HUES64 (cell line): ENCODE data around the gene BCL6B.

Source experiments
- H3K27ac ChIP-seq: 2 replicates; pipeline ENCODE4 v1.7.0; 2013; ENCODE audit warnings: low read depth, low read length, inconsistent platforms
- H3K27me3 ChIP-seq: 2 replicates; pipeline ENCODE4 v1.6.1; 2013; ENCODE audit warnings: mild to moderate bottlenecking, low read length; ENCODE audit not compliant: insufficient read depth
- H3K36me3 ChIP-seq: 2 replicates; pipeline ENCODE4 v1.6.1; 2013; ENCODE audit warnings: mild to moderate bottlenecking, low read length; ENCODE audit not compliant: insufficient read depth
- H3K4me1 ChIP-seq: 2 replicates; pipeline ENCODE4 v1.6.1; 2013; ENCODE audit warnings: mild to moderate bottlenecking, low read length, moderate library complexity; ENCODE audit not compliant: insufficient read depth
- H3K4me3 ChIP-seq: 2 replicates; pipeline ENCODE4 v1.5.1; 2013; ENCODE audit warnings: mild to moderate bottlenecking, low read length, moderate library complexity
- H3K9ac ChIP-seq: 2 replicates; pipeline ENCODE4 v1.6.1; 2013; ENCODE audit warnings: mild to moderate bottlenecking, low read depth, low read length
- H3K9me3 ChIP-seq: 2 replicates; pipeline ENCODE4 v1.6.1; 2013; ENCODE audit warnings: low read depth, low read length; ENCODE audit not compliant: insufficient read depth
- WGBS: fragments of 150-250, 120-280 bp; methylation state at CpG from one replicate; pipeline ENCODE4 v1.1.7; 2013; ENCODE audit warnings: missing lambda C conversion rate; 5-methylcytosine and 5-hydroxymethylcytosine counted together

BCL6B gene

DNA sequence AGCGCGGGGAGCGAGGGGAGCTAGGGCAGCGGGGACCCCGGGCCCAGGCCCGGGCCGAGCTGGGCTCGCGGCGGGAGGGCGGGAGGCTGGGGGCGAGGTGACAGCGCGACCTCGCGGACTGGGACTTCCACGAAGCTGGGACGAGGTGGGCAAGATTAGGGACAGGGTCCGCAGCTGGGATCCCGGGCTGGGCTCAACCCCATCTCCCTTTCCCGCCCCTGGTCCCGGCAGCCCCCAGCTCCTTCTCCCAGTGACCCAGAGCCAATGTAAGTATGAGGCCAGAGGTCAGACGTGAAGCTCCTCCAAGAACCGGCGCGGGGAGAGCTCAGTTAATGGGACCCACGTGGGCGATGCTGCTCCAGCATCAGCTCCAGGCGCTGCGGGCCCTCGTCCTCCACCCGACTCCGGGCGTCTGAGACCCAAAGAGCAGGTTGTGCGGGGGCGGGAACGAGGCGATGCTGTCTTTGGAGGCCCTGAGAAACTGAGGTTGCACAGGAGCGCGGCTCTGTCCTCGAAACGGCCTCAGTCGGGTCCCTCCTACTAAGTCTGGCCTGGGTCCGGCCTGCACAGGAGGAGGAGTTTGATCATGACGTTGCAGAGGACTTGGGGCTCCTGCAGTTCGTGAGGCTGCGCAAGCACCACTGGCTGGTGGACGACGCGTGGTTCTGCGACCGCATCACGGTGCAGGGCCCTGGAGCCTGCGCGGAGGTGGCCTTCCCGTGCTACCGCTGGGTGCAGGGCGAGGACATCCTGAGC lies 26.4 kb upstream of the BCL6B start:
- peak overlapping the region; percentile 51 for H3K9ac ChIP-seq
- H3K4me3 ChIP-seq, result peak overlapping the region; percentile 68
- H3K36me3 ChIP-seq, result peaks cover 5% of the 10 kb centered on the region; the same call in 1 of the 2 replicates
- H3K27ac ChIP-seq, result no peak overlapping the region
- no peaks in the 10 kb centered on the region for H3K4me1 ChIP-seq
- H3K27me3 ChIP-seq, result peaks cover 38% of the 10 kb centered on the region
- 67% methylated on average over 58 of the region's 58 CpGs for WGBS
- H3K9me3 ChIP-seq, result no peaks in the 10 kb centered on the region

GRCh38 chr17:6997171-6997570 lies 25.7 kb upstream of the BCL6B start:
- Histone ChIP-seq H3K4me1 (no peaks in the 10 kb centered on the region), H3K27me3 (peaks cover 38% of the 10 kb centered on the region), H3K9ac (no peak overlapping the region), H3K9me3 (no peaks in the 10 kb centered on the region), H3K36me3 (peaks cover 11% of the 10 kb centered on the region; the same call in 1 of the 2 replicates), H3K4me3 (no peak overlapping the region), H3K27ac (no peak overlapping the region)
- WGBS, result 88% methylated on average over 8 of the region's 8 CpGs

DNA sequence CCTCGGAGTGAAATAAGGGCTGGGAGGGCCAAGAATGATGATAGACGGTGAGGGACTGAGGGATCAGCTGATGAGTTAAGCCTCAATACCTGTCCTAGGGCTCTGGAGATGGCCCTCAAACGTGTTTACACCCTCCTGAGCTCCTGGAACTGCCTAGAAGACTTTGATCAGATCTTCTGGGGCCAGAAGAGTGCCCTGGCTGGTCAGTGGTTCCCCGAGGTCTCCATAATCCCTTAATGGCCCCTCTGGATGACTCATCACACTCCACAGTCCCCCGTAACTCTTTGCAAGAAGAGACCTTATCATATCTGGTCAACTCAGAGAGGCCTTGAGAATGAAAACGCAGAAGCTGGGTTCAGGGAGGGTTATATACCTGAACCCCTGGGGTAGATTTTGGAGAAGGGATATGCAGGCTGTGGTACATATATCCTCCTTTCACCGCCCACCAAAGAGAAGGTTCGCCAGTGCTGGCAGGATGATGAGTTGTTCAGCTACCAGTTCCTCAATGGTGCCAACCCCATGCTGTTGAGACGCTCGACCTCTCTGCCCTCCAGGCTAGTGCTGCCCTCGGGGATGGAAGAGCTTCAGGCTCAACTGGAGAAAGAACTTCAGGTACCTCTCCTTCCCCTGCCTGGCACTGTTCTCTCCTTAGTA lies 23.9 kb upstream of the BCL6B start:
- H3K36me3 ChIP-seq, result peaks cover 13% of the 10 kb centered on the region; the same call in 1 of the 2 replicates
- no peak overlapping the region for H3K4me3 ChIP-seq
- H3K9ac ChIP-seq, result no peak overlapping the region
- H3K9me3 ChIP-seq, result no peaks in the 10 kb centered on the region
- 87% methylated on average over 11 of the region's 11 CpGs for WGBS
- H3K27ac ChIP-seq, result no peak overlapping the region
- no peaks in the 10 kb centered on the region for H3K4me1 ChIP-seq
- peaks cover 34% of the 10 kb centered on the region for H3K27me3 ChIP-seq

DNA sequence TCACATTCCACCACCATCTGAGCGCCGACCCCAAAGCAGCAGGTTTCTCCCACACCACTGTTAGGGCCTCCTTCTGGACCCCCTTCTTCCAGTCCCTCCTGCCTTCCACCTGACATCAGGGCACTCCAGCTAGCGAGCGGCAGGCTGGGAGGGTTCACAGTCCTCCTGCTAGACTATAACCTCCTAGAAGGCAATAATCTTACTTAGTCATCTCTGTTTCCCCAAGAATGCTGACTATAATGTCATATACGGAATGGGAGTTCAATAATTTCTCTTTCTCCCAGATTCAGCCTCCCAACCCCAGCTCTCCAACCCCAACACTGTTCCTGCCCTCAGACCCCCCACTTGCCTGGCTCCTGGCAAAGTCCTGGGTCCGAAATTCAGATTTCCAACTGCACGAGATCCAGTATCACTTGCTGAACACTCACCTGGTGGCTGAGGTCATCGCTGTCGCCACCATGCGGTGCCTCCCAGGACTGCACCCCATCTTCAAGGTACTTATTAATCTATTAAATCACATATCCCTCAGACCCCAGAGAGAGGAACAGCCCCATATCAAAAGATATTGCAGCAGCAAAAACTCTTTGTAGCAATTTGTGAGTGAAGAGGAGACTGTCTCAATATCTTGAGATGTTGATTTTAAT lies 21.4 kb upstream of the BCL6B start:
- Histone ChIP-seq H3K27ac (no peak overlapping the region), H3K4me3 (no peak overlapping the region), H3K36me3 (peaks cover 13% of the 10 kb centered on the region; the same call in 1 of the 2 replicates), H3K9me3 (no peaks in the 10 kb centered on the region), H3K9ac (no peak overlapping the region), H3K4me1 (no peaks in the 10 kb centered on the region), H3K27me3 (peaks cover 9% of the 10 kb centered on the region)
- WGBS, result 73% methylated on average over 10 of the region's 10 CpGs

DNA sequence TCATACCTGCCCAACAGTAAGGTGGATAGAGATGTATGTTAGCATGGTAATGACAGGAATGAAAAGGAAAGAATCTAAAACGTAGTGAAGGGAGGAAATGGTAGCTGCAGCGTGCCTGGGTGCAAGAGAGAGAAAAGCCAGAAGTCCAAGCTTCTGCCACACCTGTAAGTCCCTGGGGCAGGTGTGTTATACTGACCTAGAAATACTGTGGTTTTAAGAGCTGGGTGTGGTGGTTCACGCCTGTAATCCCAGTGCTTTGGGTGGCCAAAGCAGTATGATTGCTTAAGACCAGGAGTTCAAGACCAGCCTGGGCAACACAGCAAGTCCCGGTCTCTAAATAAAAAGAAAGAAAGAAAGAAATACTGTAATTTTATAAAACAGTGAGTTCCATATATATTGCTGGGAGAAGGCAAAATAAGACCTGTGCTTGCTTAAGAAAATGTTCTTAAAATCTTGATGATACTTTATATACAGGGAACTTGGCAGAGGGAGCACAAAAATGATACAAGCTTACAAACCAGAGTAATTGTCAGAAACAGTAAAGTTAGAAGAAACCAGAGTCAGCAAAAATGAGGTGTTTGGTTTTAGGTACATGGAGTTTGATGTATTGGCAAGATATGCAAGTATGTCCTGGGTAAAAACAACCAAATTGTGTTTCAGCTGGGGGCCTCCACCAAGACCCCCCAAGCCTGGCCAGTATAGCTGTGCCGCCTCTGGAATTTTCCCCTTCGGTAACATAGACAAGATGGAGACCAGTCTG lies 20.4 kb upstream of the BCL6B start:
- Histone ChIP-seq H3K27me3 (no peaks in the 10 kb centered on the region), H3K9me3 (no peaks in the 10 kb centered on the region), H3K36me3 (peaks cover 13% of the 10 kb centered on the region; the same call in 1 of the 2 replicates), H3K4me1 (no peaks in the 10 kb centered on the region), H3K9ac (no peak overlapping the region), H3K27ac (no peak overlapping the region), H3K4me3 (no peak overlapping the region)
- 96% methylated on average over 6 of the region's 6 CpGs for whole genome bisulfite sequencing

- no peaks in the 10 kb centered on the region for H3K27me3 ChIP-seq
- peaks cover 13% of the 10 kb centered on the region; the same call in 1 of the 2 replicates for H3K36me3 ChIP-seq
- no peak overlapping the region for H3K27ac ChIP-seq
- no peaks in the 10 kb centered on the region for H3K4me1 ChIP-seq
- H3K4me3 ChIP-seq, result no peak overlapping the region
- no peak overlapping the region for H3K9ac ChIP-seq
- H3K9me3 ChIP-seq, result no peaks in the 10 kb centered on the region
- 100% methylated on average over 1 of the region's 2 CpGs for WGBS
These were observed 19.1 kb upstream of the BCL6B start for GRCh38 chr17:7003745-7004144.

GRCh38 chr17:7004398-7005253 lies 18.2 kb upstream of the BCL6B start:
- H3K9me3 ChIP-seq, result no peaks in the 10 kb centered on the region
- 93% methylated on average over 2 of the region's 2 CpGs for WGBS
- H3K4me3 ChIP-seq, result no peak overlapping the region
- no peak overlapping the region for H3K9ac ChIP-seq
- no peaks in the 10 kb centered on the region for H3K27me3 ChIP-seq
- 0 out of 2 replicates have a peak, but pooled peaks cover 11% of the 10 kb centered on the region for H3K36me3 ChIP-seq
- H3K4me1 ChIP-seq, result no peaks in the 10 kb centered on the region
- H3K27ac ChIP-seq, result no peak overlapping the region

GRCh38 chr17:7005716-7006115 lies 17.1 kb upstream of the BCL6B start:
- Histone ChIP-seq H3K4me1 (no peaks in the 10 kb centered on the region), H3K27ac (no peak overlapping the region), H3K9me3 (no peaks in the 10 kb centered on the region), H3K36me3 (0 out of 2 replicates have a peak, but pooled peaks cover 13% of the 10 kb centered on the region), H3K27me3 (no peaks in the 10 kb centered on the region), H3K4me3 (no peak overlapping the region), H3K9ac (no peak overlapping the region)
- WGBS, result 80% methylated on average over 7 of the region's 7 CpGs

GRCh38 chr17:7007143-7007542 lies 15.7 kb upstream of the BCL6B start:
- no peak overlapping the region for H3K4me3 ChIP-seq
- WGBS, result 83% methylated on average over 2 of the region's 2 CpGs
- H3K27me3 ChIP-seq, result no peaks in the 10 kb centered on the region
- 0 out of 2 replicates have a peak, but pooled peaks cover 7% of the 10 kb centered on the region for H3K36me3 ChIP-seq
- H3K4me1 ChIP-seq, result no peaks in the 10 kb centered on the region; the same call in 1 of the 2 replicates
- H3K9me3 ChIP-seq, result no peaks in the 10 kb centered on the region
- no peak overlapping the region for H3K27ac ChIP-seq
- no peak overlapping the region for H3K9ac ChIP-seq

GRCh38 chr17:7010523-7010922 lies 12.3 kb upstream of the BCL6B start:
- WGBS, result 94% methylated on average over 2 of the region's 2 CpGs
- Histone ChIP-seq H3K27ac (no peak overlapping the region), H3K4me3 (no peak overlapping the region), H3K27me3 (no peaks in the 10 kb centered on the region), H3K9me3 (no peaks in the 10 kb centered on the region), H3K36me3 (0 out of 2 replicates have a peak, but pooled peaks cover 4% of the 10 kb centered on the region), H3K9ac (no peak overlapping the region), H3K4me1 (peaks cover 4% of the 10 kb centered on the region)
